Measurements from ENCODE around the gene C6orf62. TPM values are rescaled to one million over a fixed set of nuclear protein-coding genes. Genes with fewer than 3 reads are reported as not detected.
"Not testable (repeated sequence)": the region's sequence is repeated elsewhere in the genome, so short reads cannot be mapped to it uniquely, and the experiment has no call there.

C6orf62 gene
- total RNA-seq, 2 experiments from 2014 or later: 42.3 to 77.4 TPM

GRCh38 chr6:24663189-24663588 is 55.8 kb downstream of the C6orf62 start:
- no TSS peak for BruUV-seq (replicated peaks)

GRCh38 chr6:24662236-24662635 is 56.7 kb downstream of the C6orf62 start:
- Histone ChIP-seq H2AFZ (ENCODE audit: low read length) (no peak overlapping the region), H3K4me3 (ENCODE audit: low read depth, low read length, poor library complexity, severe bottlenecking) (no peak overlapping the region), H3K27ac (ENCODE audit: low read depth, low read length, poor library complexity, severe bottlenecking) (no peak overlapping the region), H3K4me2 (ENCODE audit: low read length) (no peak overlapping the region), H3K9me2 (ENCODE audit: insufficient read depth, low read length) (no peaks in the 10 kb centered on the region), H3K4me1 (ENCODE audit: insufficient read depth, low read length, poor library complexity, severe bottlenecking) (peaks cover 17% of the 10 kb centered on the region), H3K79me2 (ENCODE audit: insufficient read depth, low read depth, low read length) (peaks cover 33% of the 10 kb centered on the region), H3K36me3 (ENCODE audit: insufficient read depth, low read length) (peaks cover 70% of the 10 kb centered on the region), H3K9me3 (ENCODE audit: low read length) (no peaks in the 10 kb centered on the region), H4K20me1 (ENCODE audit: insufficient read depth, low read length) (peaks cover 12% of the 10 kb centered on the region; the same call in 1 of the 2 replicates)
- intact Hi-C loops (cut with micrococcal nuclease; ENCODE audit: unreplicated experiment): no loop called here
- POLR2A ChIA-PET: interaction anchor here (0.8 to 1.2 kb wide), 2 partner anchors 12 to 46 kb away, joined by 3 read pairs; no protein-coding TSS in a partner anchor
- CTCF ChIA-PET (ENCODE audit: unreplicated experiment): no interaction called here
- TF ChIP-seq EZH2phosphoT487 (IDR thresholded peaks at IDR 0.05; ENCODE audit: borderline replicate concordance, low read depth, low read length) (no peak), CTCF (conservative IDR thresholded peaks at IDR 0.05; ENCODE audit: low read length) (no peak)
- no peak for DNase-seq (ENCODE audit: low spot score)
- no TSS peak for BruUV-seq (replicated peaks)

More at GRCh38 chr6:24663189-24663588, 55.8 kb downstream of the C6orf62 start:
- no peak for DNase-seq (ENCODE audit: low spot score)
- Histone ChIP-seq H3K27ac (ENCODE audit: low read depth, low read length, poor library complexity, severe bottlenecking) (no peak overlapping the region), H4K20me1 (ENCODE audit: insufficient read depth, low read length) (peaks cover 12% of the 10 kb centered on the region; the same call in 1 of the 2 replicates), H3K79me2 (ENCODE audit: insufficient read depth, low read depth, low read length) (peaks cover 29% of the 10 kb centered on the region), H3K4me2 (ENCODE audit: low read length) (no peak overlapping the region), H3K4me3 (ENCODE audit: low read depth, low read length, poor library complexity, severe bottlenecking) (no peak overlapping the region), H3K36me3 (ENCODE audit: insufficient read depth, low read length) (peaks cover 63% of the 10 kb centered on the region), H3K9me3 (ENCODE audit: low read length) (no peaks in the 10 kb centered on the region), H3K4me1 (ENCODE audit: insufficient read depth, low read length, poor library complexity, severe bottlenecking) (peaks cover 25% of the 10 kb centered on the region), H3K9me2 (ENCODE audit: insufficient read depth, low read length) (no peaks in the 10 kb centered on the region), H2AFZ (ENCODE audit: low read length) (no peak overlapping the region)
- TF ChIP-seq CTCF (conservative IDR thresholded peaks at IDR 0.05; ENCODE audit: low read length) (no peak), EZH2phosphoT487 (IDR thresholded peaks at IDR 0.05; ENCODE audit: borderline replicate concordance, low read depth, low read length) (no peak)
- CTCF ChIA-PET (ENCODE audit: unreplicated experiment): no interaction called here
- POLR2A ChIA-PET: interaction anchor here (0.6 to 0.8 kb wide), 2 partner anchors 45 to 1161 kb away, joined by 3 to 4 read pairs; no protein-coding TSS in a partner anchor
- intact Hi-C loops (cut with micrococcal nuclease; ENCODE audit: unreplicated experiment): no loop called here

GRCh38 chr6:24661759-24662158 is 57.2 kb downstream of the C6orf62 start:
- H3K4me3 ChIP-seq (ENCODE audit: low read depth, low read length, poor library complexity, severe bottlenecking); intact Hi-C loops (cut with micrococcal nuclease; ENCODE audit: unreplicated experiment); DNase-seq (ENCODE audit: low spot score); BruUV-seq (replicated peaks); H3K27ac ChIP-seq (ENCODE audit: low read depth, low read length, poor library complexity, severe bottlenecking); H3K4me2 ChIP-seq (ENCODE audit: low read length); H3K9me2 ChIP-seq (ENCODE audit: insufficient read depth, low read length); CTCF ChIA-PET (ENCODE audit: unreplicated experiment); H2AFZ ChIP-seq (ENCODE audit: low read length); H3K9me3 ChIP-seq (ENCODE audit: low read length): not testable (repeated sequence)
- Histone ChIP-seq H3K79me2 (ENCODE audit: insufficient read depth, low read depth, low read length) (peaks cover 33% of the 10 kb centered on the region), H3K4me1 (ENCODE audit: insufficient read depth, low read length, poor library complexity, severe bottlenecking) (peaks cover 17% of the 10 kb centered on the region), H3K36me3 (ENCODE audit: insufficient read depth, low read length) (peaks cover 75% of the 10 kb centered on the region), H4K20me1 (ENCODE audit: insufficient read depth, low read length) (peaks cover 12% of the 10 kb centered on the region; the same call in 1 of the 2 replicates)
- POLR2A ChIA-PET: interaction anchor here (1.2 kb wide), 1 partner anchor 11 kb away, joined by 3 read pairs; no protein-coding TSS in a partner anchor
